ENCODE data around the gene BUD13.

DNA sequence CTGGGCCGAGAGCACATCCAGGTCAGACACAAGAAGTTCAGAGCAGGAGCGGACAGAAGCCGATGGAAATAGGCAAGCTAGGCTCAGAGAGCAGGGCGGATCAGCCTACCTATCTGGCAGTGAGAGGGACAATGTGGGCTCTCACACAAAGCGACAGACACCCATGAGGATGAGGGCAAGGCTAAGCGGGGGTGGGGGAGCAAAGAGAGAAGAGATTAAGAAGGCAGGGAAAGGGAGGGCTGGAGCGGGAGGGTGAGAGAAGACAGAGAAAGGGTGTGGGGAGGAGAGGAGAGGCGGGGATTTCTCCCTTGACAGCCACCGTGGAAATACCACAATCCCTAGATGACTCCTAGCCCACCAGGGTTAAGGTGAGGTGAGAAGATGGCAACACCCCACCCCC, 57.9 kb downstream of the BUD13 start:
- TF ChIP-seq, protein P1, sequence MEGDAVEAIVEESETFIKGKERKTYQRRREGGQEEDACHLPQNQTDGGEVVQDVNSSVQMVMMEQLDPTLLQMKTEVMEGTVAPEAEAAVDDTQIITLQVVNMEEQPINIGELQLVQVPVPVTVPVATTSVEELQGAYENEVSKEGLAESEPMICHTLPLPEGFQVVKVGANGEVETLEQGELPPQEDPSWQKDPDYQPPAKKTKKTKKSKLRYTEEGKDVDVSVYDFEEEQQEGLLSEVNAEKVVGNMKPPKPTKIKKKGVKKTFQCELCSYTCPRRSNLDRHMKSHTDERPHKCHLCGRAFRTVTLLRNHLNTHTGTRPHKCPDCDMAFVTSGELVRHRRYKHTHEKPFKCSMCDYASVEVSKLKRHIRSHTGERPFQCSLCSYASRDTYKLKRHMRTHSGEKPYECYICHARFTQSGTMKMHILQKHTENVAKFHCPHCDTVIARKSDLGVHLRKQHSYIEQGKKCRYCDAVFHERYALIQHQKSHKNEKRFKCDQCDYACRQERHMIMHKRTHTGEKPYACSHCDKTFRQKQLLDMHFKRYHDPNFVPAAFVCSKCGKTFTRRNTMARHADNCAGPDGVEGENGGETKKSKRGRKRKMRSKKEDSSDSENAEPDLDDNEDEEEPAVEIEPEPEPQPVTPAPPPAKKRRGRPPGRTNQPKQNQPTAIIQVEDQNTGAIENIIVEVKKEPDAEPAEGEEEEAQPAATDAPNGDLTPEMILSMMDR (optimal IDR thresholded peaks at IDR 0.05 in 1 of 3, IDR thresholded peaks at IDR 0.05 in 1 of 3, conservative IDR thresholded peaks at IDR 0.05 in 1 of 3; ENCODE audit: extremely low read depth in 1 of 3, insufficient read depth in 2 of 3, low read length in 3 of 3) = no peak
- TF ChIP-seq EZH2 (IDR thresholded peaks at IDR 0.05; ENCODE audit: low read length) = no peak
